Activated naive CD4-positive, alpha-beta T cell treated with anti-CD3 and anti-CD28 coated beads, Interleukin-2, amount 50 U/mL, for 16 hours (primary cell): Measurements from ENCODE around the gene PCARE.
"Not testable (repeated sequence)": the region's sequence is repeated elsewhere in the genome, so short reads cannot be mapped to it uniquely, and the experiment has no call there.

Experiments used
- DNase-seq: peaks from one replicate; pipeline ENCODE4 v3.0.0-alpha.2; 2020

The PCARE gene

GRCh38 chr2:29090311-29090710 lies 16.0 kb upstream of the PCARE start:
- not testable (repeated sequence) for DNase-seq

- no peak for DNase-seq
These were observed 10.2 kb upstream of the PCARE start for GRCh38 chr2:29084554-29084953.

- DNase-seq: no peak
These were observed 8.6 kb upstream of the PCARE start for GRCh38 chr2:29082804-29083495.

- DNase-seq: no peak
These were observed 6.8 kb upstream of the PCARE start for GRCh38 chr2:29080886-29081743.

GRCh38 chr2:29079887-29080286 lies 5.6 kb upstream of the PCARE start:
- DNase-seq: no peak

- no peak for DNase-seq
These were observed 1.8 kb upstream of the PCARE start for GRCh38 chr2:29075894-29076705.

- no peak for DNase-seq
These were observed 390 bp downstream of the PCARE start for GRCh38 chr2:29073933-29074332.

GRCh38 chr2:29072971-29073725 lies 1.2 kb downstream of the PCARE start:
- no peak for DNase-seq

GRCh38 chr2:29072251-29072650 lies 2.1 kb downstream of the PCARE start:
- no peak for DNase-seq

GRCh38 chr2:29071032-29071975 lies 3.0 kb downstream of the PCARE start:
- no peak for DNase-seq

- DNase-seq: no peak
These were observed 3.8 kb downstream of the PCARE start for GRCh38 chr2:29070526-29070925.

GRCh38 chr2:29068513-29068912 lies 5.8 kb downstream of the PCARE start:
- no peak for DNase-seq

- DNase-seq: no peak
These were observed 7.2 kb downstream of the PCARE start for GRCh38 chr2:29066997-29067605.

GRCh38 chr2:29066271-29066860 lies 8.0 kb downstream of the PCARE start:
- no peak for DNase-seq

- no peak for DNase-seq
These were observed 9.1 kb downstream of the PCARE start for GRCh38 chr2:29065068-29065811.

- DNase-seq: no peak
These were observed 9.6 kb downstream of the PCARE start for GRCh38 chr2:29064746-29065067.

- DNase-seq: no peak
These were observed 10.0 kb downstream of the PCARE start for GRCh38 chr2:29064346-29064715.

- no peak for DNase-seq
These were observed 10.5 kb downstream of the PCARE start for GRCh38 chr2:29063646-29064345.

- no peak for DNase-seq
These were observed 11.3 kb downstream of the PCARE start for GRCh38 chr2:29063056-29063455.
